PC-3 (cell line): ENCODE data around the gene RAP1GAP. TPM values are rescaled to one million over a fixed set of nuclear protein-coding genes. Genes with fewer than 3 reads are reported as not detected.

Source experiments
- ATAC-seq: fragments of 200-7000 bp; cut with Tn5 transposase; 2 replicates; pipeline ENCODE4 v1.9.1; 2020; ENCODE audit warnings: mild to moderate bottlenecking, moderate library complexity
- BruUV-seq: library from RNA; stranded (reverse); fragments of 400-500 nt; replicated peaks from 2 replicates; lab custom pipeline; 2021; lab: Mats Ljungman, UMichigan
- CTCF ChIA-PET: fragments of 300-600 bp; sonication (Branson Sonifier 250); formaldehyde crosslinking; loops from one replicate; lab custom pipeline; 2022; ENCODE audit warnings: antibody characterized with exemption; lab: Charles Lee
- POLR2A ChIA-PET: fragments of 300-600 bp; sonication (Branson Sonifier 250); formaldehyde crosslinking; loops from one replicate; lab custom pipeline; 2022; ENCODE audit warnings: antibody characterized with exemption; ENCODE audit not compliant: unreplicated experiment; lab: Charles Lee
- DNase-seq: peaks from one replicate; pipeline ENCODE4 v3.0.0-alpha.2; 2015
- H2AFZ ChIP-seq: fragments of 300-600 bp; sonication (generic); 2 replicates; pipeline ENCODE4 v1.6.0; 2016; ENCODE audit warnings: antibody characterized with exemption, low read length
- H3F3A ChIP-seq: fragments of 300-600 bp; sonication (generic); one replicate; pipeline ENCODE4 v1.6.0; 2017; ENCODE audit warnings: antibody characterized with exemption, low read length, control low read depth, mild to moderate bottlenecking; ENCODE audit not compliant: unreplicated experiment
- H3K27ac ChIP-seq: fragments of 300-600 bp; sonication (generic); 2 replicates; pipeline ENCODE4 v1.5.1; 2016; ENCODE audit warnings: mild to moderate bottlenecking, low read length
- H3K27me3 ChIP-seq: fragments of 300-600 bp; sonication (generic); 2 replicates; pipeline ENCODE4 v1.6.1; 2016; ENCODE audit warnings: low read length, mixed read lengths
- H3K36me3 ChIP-seq: fragments of 300-600 bp; sonication (generic); 2 replicates; pipeline ENCODE4 v1.6.1; 2016; ENCODE audit warnings: low read depth, mixed run types, low read length, mixed read lengths
- H3K4me1 ChIP-seq: fragments of 300-600 bp; sonication (generic); 2 replicates; pipeline ENCODE4 v1.5.1; 2016; ENCODE audit warnings: low read length; ENCODE audit not compliant: insufficient read depth
- H3K4me2 ChIP-seq: fragments of 300-600 bp; sonication (generic); 2 replicates; pipeline ENCODE4 v1.6.0; 2016; ENCODE audit warnings: low read length
- H3K4me3 ChIP-seq: fragments of 300-600 bp; sonication (generic); 2 replicates; pipeline ENCODE4 v1.5.1; 2016; ENCODE audit warnings: mild to moderate bottlenecking, low read length, mixed read lengths
- H3K79me2 ChIP-seq: fragments of 300-600 bp; sonication (generic); 2 replicates; pipeline ENCODE4 v1.6.1; 2017; ENCODE audit warnings: low read length, mixed read lengths
- H3K9ac ChIP-seq: fragments of 300-600 bp; sonication (generic); 2 replicates; pipeline ENCODE4 v1.6.0; 2016; ENCODE audit warnings: mild to moderate bottlenecking, low read length
- H3K9me2 ChIP-seq: fragments of 300-600 bp; sonication (generic); replicated peaks from 2 replicates; pipeline ENCODE4 v1.6.1; 2016; ENCODE audit warnings: mixed run types, low read length, mixed read lengths
- H3K9me3 ChIP-seq: fragments of 300-600 bp; sonication (generic); 2 replicates; pipeline ENCODE4 v1.6.1; 2016; ENCODE audit warnings: low read length, mixed read lengths
- H4K20me1 ChIP-seq: fragments of 300-600 bp; sonication (generic); 2 replicates; pipeline ENCODE4 v1.6.1; 2016; ENCODE audit warnings: low read length, mixed read lengths
- EZH2 ChIP-seq: fragments of 300-600 bp; sonication (generic); IDR thresholded peaks from one replicate; pipeline ENCODE4 v1.6.1; 2017; ENCODE audit warnings: antibody characterized with exemption, mild to moderate bottlenecking, low read length; ENCODE audit not compliant: unreplicated experiment
- EZH2phosphoT487 ChIP-seq: fragments of 300-600 bp; sonication (generic); IDR thresholded peaks from 2 replicates; pipeline ENCODE4 v1.6.1; 2018; ENCODE audit warnings: mild to moderate bottlenecking, antibody characterized with exemption, low read length, borderline replicate concordance
- intact Hi-C: fragments of 100-400 bp; cut with micrococcal nuclease; formaldehyde crosslinking; loops from 2 replicates; pipeline ENCODE4 v1.9.0; 2023
- total RNA-seq: library from RNA; depleted of rRNA; stranded (reverse); fragments of >200 nt; gene quantifications from 2 replicates; pipeline ENCODE4 v1.2.3, GENCODE V29; 2014
- TF ChIP-seq, protein P1 (sequence below): fragments of 300-600 bp; sonication (generic); conservative IDR thresholded peaks from 2 replicates; pipeline ENCODE4 v1.5.1; 2017; ENCODE audit warnings: antibody characterized with exemption, low read depth, mild to moderate bottlenecking, low read length

Gene RAP1GAP
- total RNA-seq, 1 experiment from 2014 or later, result 12.1 TPM

DNA sequence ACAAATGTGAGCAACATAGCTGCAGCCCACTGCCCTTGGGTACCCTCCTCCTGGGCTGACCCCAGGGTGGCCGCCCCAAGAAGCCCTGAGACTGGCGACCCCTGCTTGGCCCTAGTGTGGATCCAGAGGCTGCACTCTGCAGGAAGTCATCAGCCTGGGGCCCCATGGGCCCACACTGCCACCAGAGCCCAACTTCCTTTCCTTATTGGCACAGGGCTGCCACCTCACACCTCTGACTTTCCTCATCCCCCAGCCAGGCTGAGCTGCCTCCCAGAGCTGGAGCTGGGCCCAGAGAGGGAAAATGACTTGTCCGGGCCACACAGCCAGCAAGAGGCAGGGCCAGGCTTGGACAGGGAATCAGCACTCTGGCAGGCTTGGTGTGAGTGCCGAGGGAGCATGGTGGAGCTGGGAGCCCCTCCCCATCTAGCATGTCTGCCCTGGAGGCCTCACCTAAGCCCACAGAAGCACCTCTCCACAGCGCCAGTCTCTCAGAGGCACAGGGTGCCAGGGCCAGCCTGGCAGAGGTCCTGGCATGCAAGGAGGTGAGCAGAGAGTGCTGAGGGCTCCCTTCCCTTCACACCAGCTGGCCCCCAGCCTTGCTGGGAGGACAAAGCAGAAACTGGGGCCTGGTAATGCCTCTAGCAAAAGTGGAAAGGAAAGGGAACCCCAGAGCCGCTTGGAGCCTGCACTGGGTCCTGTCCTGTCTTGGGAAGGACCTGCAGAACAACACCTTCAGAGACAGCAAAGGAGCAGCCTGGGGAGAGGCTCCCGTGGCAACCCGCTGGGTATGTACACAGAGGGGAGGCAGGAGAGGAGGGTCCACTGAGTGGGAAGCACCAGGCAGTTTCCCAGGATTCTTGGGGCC is 3.2 kb downstream of the RAP1GAP start:
- TF ChIP-seq EZH2 (no peak), EZH2phosphoT487 (no peak)
- TF ChIP-seq, protein P1, sequence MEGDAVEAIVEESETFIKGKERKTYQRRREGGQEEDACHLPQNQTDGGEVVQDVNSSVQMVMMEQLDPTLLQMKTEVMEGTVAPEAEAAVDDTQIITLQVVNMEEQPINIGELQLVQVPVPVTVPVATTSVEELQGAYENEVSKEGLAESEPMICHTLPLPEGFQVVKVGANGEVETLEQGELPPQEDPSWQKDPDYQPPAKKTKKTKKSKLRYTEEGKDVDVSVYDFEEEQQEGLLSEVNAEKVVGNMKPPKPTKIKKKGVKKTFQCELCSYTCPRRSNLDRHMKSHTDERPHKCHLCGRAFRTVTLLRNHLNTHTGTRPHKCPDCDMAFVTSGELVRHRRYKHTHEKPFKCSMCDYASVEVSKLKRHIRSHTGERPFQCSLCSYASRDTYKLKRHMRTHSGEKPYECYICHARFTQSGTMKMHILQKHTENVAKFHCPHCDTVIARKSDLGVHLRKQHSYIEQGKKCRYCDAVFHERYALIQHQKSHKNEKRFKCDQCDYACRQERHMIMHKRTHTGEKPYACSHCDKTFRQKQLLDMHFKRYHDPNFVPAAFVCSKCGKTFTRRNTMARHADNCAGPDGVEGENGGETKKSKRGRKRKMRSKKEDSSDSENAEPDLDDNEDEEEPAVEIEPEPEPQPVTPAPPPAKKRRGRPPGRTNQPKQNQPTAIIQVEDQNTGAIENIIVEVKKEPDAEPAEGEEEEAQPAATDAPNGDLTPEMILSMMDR, result no peak
- Histone ChIP-seq H2AFZ (no peak overlapping the region), H3F3A (no peaks in the 10 kb centered on the region), H3K79me2 (no peaks in the 10 kb centered on the region), H3K9me2 (no peaks in the 10 kb centered on the region), H3K9me3 (no peaks in the 10 kb centered on the region), H3K36me3 (no peaks in the 10 kb centered on the region), H4K20me1 (no peaks in the 10 kb centered on the region), H3K27me3 (peaks cover 24% of the 10 kb centered on the region), H3K4me3 (no peak overlapping the region), H3K9ac (no peak overlapping the region), H3K4me1 (peaks cover 8% of the 10 kb centered on the region; the same call in 1 of the 2 replicates), H3K4me2 (no peak overlapping the region), H3K27ac (no peak overlapping the region)
- ChIA-PET POLR2A (no interaction called here), CTCF (no interaction called here)
- DNase-seq (peak; percentile 22), ATAC-seq (no peak; the same call in none of the 2 replicates)
- BruUV-seq, result no TSS peak
- intact Hi-C loops, result no loop called here

DNA sequence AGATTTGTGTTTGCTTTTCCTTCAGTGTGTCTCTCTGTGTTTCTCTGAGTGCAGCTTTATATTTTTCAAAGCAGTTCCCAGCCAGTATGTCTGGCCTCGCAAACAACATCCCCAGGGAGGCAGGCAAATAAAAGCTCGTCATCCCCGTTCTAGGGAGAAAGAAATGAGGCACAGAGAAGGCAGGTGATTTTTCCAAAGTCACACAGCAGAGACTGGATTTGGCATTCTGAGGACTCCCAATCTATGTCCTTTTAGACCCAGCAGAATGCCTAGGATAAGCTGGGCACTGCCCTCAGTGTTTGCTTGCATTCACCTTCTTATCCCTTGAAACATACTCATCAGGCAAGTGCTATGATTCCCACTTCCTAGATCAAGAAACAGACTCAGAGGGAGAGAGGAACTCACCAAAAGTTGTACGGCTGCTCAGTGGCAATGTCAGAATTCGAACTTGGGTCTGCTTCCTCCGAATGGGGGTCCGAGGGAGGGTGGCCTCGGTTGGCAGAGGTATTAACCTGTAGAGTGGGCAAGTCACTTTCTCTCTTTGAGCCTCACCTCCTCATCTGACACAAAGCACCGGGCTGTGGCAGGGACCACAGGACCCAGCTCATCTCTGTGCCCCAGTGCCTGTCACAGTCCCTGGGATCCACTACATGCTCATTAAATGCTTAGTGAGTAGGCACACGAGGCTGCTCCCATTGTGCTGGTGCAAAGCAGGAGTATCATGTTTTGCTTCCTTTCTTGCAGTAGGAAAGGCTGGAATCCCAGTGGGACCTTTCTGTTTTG is 4.2 kb downstream of the RAP1GAP start:
- Histone ChIP-seq H3K36me3 (no peaks in the 10 kb centered on the region), H3K4me2 (no peak overlapping the region), H3K27ac (no peak overlapping the region), H3K79me2 (no peaks in the 10 kb centered on the region), H3K9me3 (no peaks in the 10 kb centered on the region), H4K20me1 (no peaks in the 10 kb centered on the region), H3K9ac (no peak overlapping the region), H2AFZ (no peak overlapping the region), H3F3A (no peaks in the 10 kb centered on the region), H3K4me3 (no peak overlapping the region), H3K27me3 (peaks cover 21% of the 10 kb centered on the region), H3K9me2 (no peaks in the 10 kb centered on the region), H3K4me1 (peaks cover 8% of the 10 kb centered on the region; the same call in 1 of the 2 replicates)
- intact Hi-C loops, result no loop called here
- ATAC-seq (no peak), DNase-seq (no peak)
- TF ChIP-seq, protein P1, result no peak
- no peak for TF ChIP-seq EZH2
- no peak for TF ChIP-seq EZH2phosphoT487
- ChIA-PET CTCF (interaction anchor here (0.7 kb wide), 1 partner anchor 751 kb away, joined by 4 read pairs; no protein-coding TSS in a partner anchor), POLR2A (no interaction called here)
- no TSS peak for BruUV-seq
